GM23338 (cell line): Measurements from ENCODE around the gene RPS15. TPM values are rescaled to one million over a fixed set of nuclear protein-coding genes. Genes with fewer than 3 reads are reported as not detected.

Experiments used
- ATAC-seq: fragments of 200-7000 bp; cut with Tn5 transposase; 3 replicates; pipeline ENCODE4 v1.9.1; 2020
- DNase-seq: peaks from one replicate; pipeline ENCODE4 v3.0.0-alpha.2; 2015; ENCODE audit warnings: low spot score
- H2AFZ ChIP-seq: fragments of 200-600 bp; sonication (generic); 2 replicates; pipeline ENCODE4 v1.8.0; 2016; ENCODE audit warnings: antibody characterized with exemption, mild to moderate bottlenecking, moderate library complexity
- H3F3A ChIP-seq: fragments of 200-600 bp; sonication (generic); replicated peaks from 2 replicates; pipeline ENCODE4 v1.8.0; 2017; ENCODE audit warnings: antibody characterized with exemption, mixed run types, low read depth
- H3K27ac ChIP-seq: fragments of 200-600 bp; sonication (generic); 2 replicates; pipeline ENCODE4 v1.6.1; 2016; ENCODE audit warnings: low read depth
- H3K27me3 ChIP-seq: fragments of 200-600 bp; sonication (generic); 2 replicates; pipeline ENCODE4 v1.8.0; 2016; ENCODE audit warnings: mild to moderate bottlenecking, mixed run types, moderate library complexity; ENCODE audit not compliant: insufficient read depth
- H3K36me3 ChIP-seq: fragments of 200-600 bp; sonication (generic); 2 replicates; pipeline ENCODE4 v1.8.0; 2016; ENCODE audit warnings: mild to moderate bottlenecking; ENCODE audit not compliant: insufficient read depth
- H3K4me1 ChIP-seq: fragments of 200-600 bp; sonication (generic); 2 replicates; pipeline ENCODE4 v1.8.0; 2016; ENCODE audit warnings: mild to moderate bottlenecking, moderate library complexity; ENCODE audit not compliant: insufficient read depth
- H3K4me2 ChIP-seq: fragments of 200-600 bp; sonication (generic); 2 replicates; pipeline ENCODE4 v1.7.1; 2017; ENCODE audit warnings: mixed run types
- H3K4me3 ChIP-seq: fragments of 200-600 bp; sonication (generic); 2 replicates; pipeline ENCODE4 v1.6.1; 2016; ENCODE audit warnings: mixed run types
- H3K79me2 ChIP-seq: fragments of 200-600 bp; sonication (generic); replicated peaks from 2 replicates; pipeline ENCODE4 v1.8.0; 2017; ENCODE audit warnings: mild to moderate bottlenecking; ENCODE audit not compliant: insufficient read depth
- H3K9me2 ChIP-seq: fragments of 200-600 bp; sonication (generic); 2 replicates; pipeline ENCODE4 v1.8.0; 2017; ENCODE audit not compliant: insufficient read depth
- H4K20me1 ChIP-seq: fragments of 200-600 bp; sonication (generic); replicated peaks from 2 replicates; pipeline ENCODE4 v1.8.0; 2017; ENCODE audit warnings: mild to moderate bottlenecking; ENCODE audit not compliant: insufficient read depth
- H3K27ac Mint-ChIP-seq: 2 replicates; pipeline ENCODE4 v1.8.0; 2020; ENCODE audit warnings: inconsistent platforms, mild to moderate bottlenecking, moderate library complexity, mixed read lengths
- H3K27me3 Mint-ChIP-seq: 3 replicates; pipeline ENCODE4 v1.8.0; 2022; ENCODE audit warnings: low read depth, mild to moderate bottlenecking, moderate library complexity, mixed read lengths, inconsistent platforms; ENCODE audit not compliant: insufficient read depth, poor library complexity
- H3K36me3 Mint-ChIP-seq: 3 replicates; pipeline ENCODE4 v1.8.0; 2021; ENCODE audit warnings: low read depth, mild to moderate bottlenecking, inconsistent platforms, moderate library complexity, mixed read lengths
- H3K4me1 Mint-ChIP-seq: 3 replicates; pipeline ENCODE4 v1.8.0; 2020; ENCODE audit warnings: mild to moderate bottlenecking, inconsistent platforms, mixed read lengths
- H3K4me3 Mint-ChIP-seq: 3 replicates; pipeline ENCODE4 v1.8.0; 2021; ENCODE audit warnings: moderate library complexity, mild to moderate bottlenecking, inconsistent platforms, mixed read lengths
- H3K9me3 Mint-ChIP-seq: 3 replicates; pipeline ENCODE4 v1.8.0; 2020; ENCODE audit warnings: moderate library complexity, mild to moderate bottlenecking, inconsistent platforms, mixed read lengths
- CTCF ChIP-seq, 2 experiments: fragments of 200-600 bp in 1 of 2; sonication (generic) in 1 of 2; conservative IDR thresholded peaks; 2 replicates each; pipeline versions ENCODE4 v1.5.1 to v1.6.1; 2016 to 2017; ENCODE audit warnings: antibody characterized with exemption in 2 of 2, low read depth in 2 of 2, mild to moderate bottlenecking in 2 of 2, moderate library complexity in 1 of 2
- ETS1 ChIP-seq: IDR thresholded peaks from 2 replicates; pipeline ENCODE4 v1.6.1; 2016; ENCODE audit warnings: antibody characterized with exemption
- EZH2 ChIP-seq: fragments of 200-600 bp; sonication (generic); IDR thresholded peaks from one replicate; pipeline ENCODE4 v1.8.0; 2017; ENCODE audit warnings: antibody characterized with exemption, mild to moderate bottlenecking, low read depth; ENCODE audit not compliant: unreplicated experiment
- JUNB ChIP-seq: IDR thresholded peaks from one replicate; pipeline ENCODE4 v1.6.1; 2016; ENCODE audit warnings: antibody characterized with exemption; ENCODE audit not compliant: unreplicated experiment
- NANOG ChIP-seq: IDR thresholded peaks from 2 replicates; pipeline ENCODE4 v1.6.1; 2016; ENCODE audit warnings: antibody characterized with exemption, borderline replicate concordance
- POLR2AphosphoS5 ChIP-seq: IDR thresholded peaks from 2 replicates; pipeline ENCODE4 v1.6.1; 2016; ENCODE audit warnings: antibody characterized with exemption, low read depth
- ZNF462 ChIP-seq: fragments of 250-450 bp; sonication (Bioruptor Pico); IDR thresholded peaks from 2 replicates; pipeline ENCODE4 v1.5.0; 2020; ENCODE audit warnings: mild to moderate bottlenecking, moderate library complexity
- polyA plus RNA-seq: library from polyadenylated mRNA; unstranded; fragments of >200 nt; fragmentation: Nextera tagmentation; extraction: Ambion mirVana; gene quantifications from 2 replicates; pipeline ENCODE4 v1.2.1, GENCODE V29; 2016
- total RNA-seq: library from RNA; depleted of rRNA; stranded (reverse); fragments of >200 nt; shearing (Covaris generic); gene quantifications from 2 replicates; pipeline ENCODE4 v1.2.3, GENCODE V29; 2014
- TF ChIP-seq, protein P1 (sequence below): IDR thresholded peaks from one replicate; pipeline ENCODE4 v1.6.1; 2018; ENCODE audit warnings: antibody characterized with exemption; ENCODE audit not compliant: unreplicated experiment

RPS15 gene
- total and polyA plus RNA-seq, 2 experiments from 2014 or later: 2,953 to 3,861 TPM

GRCh38 chr19:1488282-1488601, 50.0 kb downstream of the RPS15 start:
- Histone ChIP-seq H3K4me3 (no peak overlapping the region), H4K20me1 (no peaks in the 10 kb centered on the region), H3K36me3 (no peaks in the 10 kb centered on the region), H3K4me1 (0 out of 2 replicates have a peak, but pooled peaks cover 4% of the 10 kb centered on the region), H3K4me2 (no peak overlapping the region), H3F3A (no peaks in the 10 kb centered on the region), H3K27ac (no peak overlapping the region), H3K9me2 (no peaks in the 10 kb centered on the region), H3K27me3 (peaks cover 14% of the 10 kb centered on the region), H2AFZ (no peak overlapping the region), H3K79me2 (no peaks in the 10 kb centered on the region)
- peaks cover 16% of the 10 kb centered on the region for H3K27me3 Mint-ChIP-seq
- H3K27ac Mint-ChIP-seq: no peak overlapping the region
- ATAC-seq: no peak
- H3K9me3 Mint-ChIP-seq: no peaks in the 10 kb centered on the region
- peaks cover 6% of the 10 kb centered on the region for H3K4me1 Mint-ChIP-seq
- TF ChIP-seq NANOG: no peak
- TF ChIP-seq JUNB: no peak
- TF ChIP-seq EZH2: no peak
- no peak for DNase-seq
- no peak overlapping the region for H3K4me3 Mint-ChIP-seq
- no peaks in the 10 kb centered on the region for H3K36me3 Mint-ChIP-seq

GRCh38 chr19:1489463-1490310, 51.5 kb downstream of the RPS15 start:
- Histone ChIP-seq H3K27ac (no peak overlapping the region), H3K4me2 (peak overlapping the region; percentile 97), H3K79me2 (no peaks in the 10 kb centered on the region), H3K9me2 (no peaks in the 10 kb centered on the region), H2AFZ (peak overlapping the region; percentile 98), H3F3A (no peaks in the 10 kb centered on the region), H3K4me3 (peak overlapping the region; percentile 92), H3K36me3 (no peaks in the 10 kb centered on the region), H4K20me1 (no peaks in the 10 kb centered on the region), H3K27me3 (peaks cover 14% of the 10 kb centered on the region), H3K4me1 (0 out of 2 replicates have a peak, but pooled peaks cover 4% of the 10 kb centered on the region)
- peaks cover 6% of the 10 kb centered on the region for H3K4me1 Mint-ChIP-seq
- DNase-seq (no peak), ATAC-seq (peak; percentile 7)
- peaks cover 19% of the 10 kb centered on the region for H3K27me3 Mint-ChIP-seq
- H3K9me3 Mint-ChIP-seq: no peaks in the 10 kb centered on the region
- H3K36me3 Mint-ChIP-seq: no peaks in the 10 kb centered on the region
- no peak overlapping the region for H3K27ac Mint-ChIP-seq
- peak overlapping the region; percentile 88 for H3K4me3 Mint-ChIP-seq
- no peak for TF ChIP-seq CTCF (conservative IDR thresholded peaks at IDR 0.05; ENCODE audit: low read depth in 2 of 2)
- TF ChIP-seq EZH2: no peak
- TF ChIP-seq ETS1: peak; percentile 28; the same call in 1 of the 2 replicates
- TF ChIP-seq, protein P1, sequence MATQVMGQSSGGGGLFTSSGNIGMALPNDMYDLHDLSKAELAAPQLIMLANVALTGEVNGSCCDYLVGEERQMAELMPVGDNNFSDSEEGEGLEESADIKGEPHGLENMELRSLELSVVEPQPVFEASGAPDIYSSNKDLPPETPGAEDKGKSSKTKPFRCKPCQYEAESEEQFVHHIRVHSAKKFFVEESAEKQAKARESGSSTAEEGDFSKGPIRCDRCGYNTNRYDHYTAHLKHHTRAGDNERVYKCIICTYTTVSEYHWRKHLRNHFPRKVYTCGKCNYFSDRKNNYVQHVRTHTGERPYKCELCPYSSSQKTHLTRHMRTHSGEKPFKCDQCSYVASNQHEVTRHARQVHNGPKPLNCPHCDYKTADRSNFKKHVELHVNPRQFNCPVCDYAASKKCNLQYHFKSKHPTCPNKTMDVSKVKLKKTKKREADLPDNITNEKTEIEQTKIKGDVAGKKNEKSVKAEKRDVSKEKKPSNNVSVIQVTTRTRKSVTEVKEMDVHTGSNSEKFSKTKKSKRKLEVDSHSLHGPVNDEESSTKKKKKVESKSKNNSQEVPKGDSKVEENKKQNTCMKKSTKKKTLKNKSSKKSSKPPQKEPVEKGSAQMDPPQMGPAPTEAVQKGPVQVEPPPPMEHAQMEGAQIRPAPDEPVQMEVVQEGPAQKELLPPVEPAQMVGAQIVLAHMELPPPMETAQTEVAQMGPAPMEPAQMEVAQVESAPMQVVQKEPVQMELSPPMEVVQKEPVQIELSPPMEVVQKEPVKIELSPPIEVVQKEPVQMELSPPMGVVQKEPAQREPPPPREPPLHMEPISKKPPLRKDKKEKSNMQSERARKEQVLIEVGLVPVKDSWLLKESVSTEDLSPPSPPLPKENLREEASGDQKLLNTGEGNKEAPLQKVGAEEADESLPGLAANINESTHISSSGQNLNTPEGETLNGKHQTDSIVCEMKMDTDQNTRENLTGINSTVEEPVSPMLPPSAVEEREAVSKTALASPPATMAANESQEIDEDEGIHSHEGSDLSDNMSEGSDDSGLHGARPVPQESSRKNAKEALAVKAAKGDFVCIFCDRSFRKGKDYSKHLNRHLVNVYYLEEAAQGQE: no peak
- TF ChIP-seq POLR2AphosphoS5: peak; percentile 62; the same call in 1 of the 2 replicates
- no peak for TF ChIP-seq ZNF462 (CRISPR knock-in tag)
